Loucy (cell line): ENCODE data around the gene MYH9.
"Not testable (repeated sequence)": the region's sequence is repeated elsewhere in the genome, so short reads cannot be mapped to it uniquely, and the experiment has no call there.

ENCODE experiments used
- H2AFZ ChIP-seq: fragments of 200-600 bp; sonication (generic); 2 replicates; pipeline ENCODE4 v1.6.0; 2016; ENCODE audit warnings: antibody characterized with exemption, mild to moderate bottlenecking, low read length, moderate library complexity
- H3F3A ChIP-seq: fragments of 200-600 bp; 2 replicates; pipeline ENCODE4 v1.6.0; 2016; ENCODE audit warnings: antibody characterized with exemption, low read depth, mild to moderate bottlenecking
- H3K27me3 ChIP-seq: fragments of 200-600 bp; sonication (generic); 2 replicates; pipeline ENCODE4 v1.6.1; 2014; ENCODE audit warnings: low read length, mild to moderate bottlenecking; ENCODE audit not compliant: insufficient read depth, poor library complexity, severe bottlenecking
- H3K36me3 ChIP-seq: fragments of 200-600 bp; sonication (generic); 2 replicates; pipeline ENCODE4 v1.6.1; 2016; ENCODE audit warnings: low read length; ENCODE audit not compliant: insufficient read depth
- H3K4me1 ChIP-seq: fragments of 200-600 bp; sonication (generic); 2 replicates; pipeline ENCODE4 v1.5.1; 2014; ENCODE audit warnings: low read length, mild to moderate bottlenecking; ENCODE audit not compliant: insufficient read depth, poor library complexity, severe bottlenecking
- H3K4me2 ChIP-seq: fragments of 200-600 bp; sonication (generic); 2 replicates; pipeline ENCODE4 v1.6.0; 2014; ENCODE audit warnings: antibody characterized with exemption, low read length, low read depth, mild to moderate bottlenecking; ENCODE audit not compliant: poor library complexity, severe bottlenecking
- H3K4me3 ChIP-seq: fragments of 200-600 bp; sonication (generic); 2 replicates; pipeline ENCODE4 v1.5.1; 2014; ENCODE audit warnings: low read length, mild to moderate bottlenecking, mixed read lengths; ENCODE audit not compliant: poor library complexity, severe bottlenecking
- H3K79me2 ChIP-seq: fragments of 200-600 bp; sonication (generic); 2 replicates; pipeline ENCODE4 v1.6.1; 2014; ENCODE audit warnings: low read length; ENCODE audit not compliant: insufficient read depth
- H3K9ac ChIP-seq: fragments of 200-600 bp; sonication (generic); 2 replicates; pipeline ENCODE4 v1.6.0; 2014; ENCODE audit warnings: mild to moderate bottlenecking, low read depth, low read length, moderate library complexity; ENCODE audit not compliant: poor library complexity, severe bottlenecking
- H3K9me2 ChIP-seq: fragments of 200-600 bp; sonication (generic); replicated peaks from 2 replicates; pipeline ENCODE4 v1.6.1; 2016; ENCODE audit warnings: low read depth, low read length, mixed read lengths
- H3K9me3 ChIP-seq: fragments of 200-600 bp; sonication (generic); 2 replicates; pipeline ENCODE4 v1.6.1; 2014; ENCODE audit warnings: mild to moderate bottlenecking, antibody characterized with exemption, low read length, low read depth; ENCODE audit not compliant: insufficient read depth
- H4K20me1 ChIP-seq: fragments of 200-600 bp; sonication (generic); 2 replicates; pipeline ENCODE4 v1.6.0; 2014; ENCODE audit warnings: antibody characterized with exemption, low read length, mild to moderate bottlenecking; ENCODE audit not compliant: insufficient read depth, poor library complexity, severe bottlenecking
- EZH2phosphoT487 ChIP-seq: fragments of 200-600 bp; IDR thresholded peaks from 2 replicates; pipeline ENCODE4 v1.6.1; 2018; ENCODE audit warnings: antibody characterized with exemption, mild to moderate bottlenecking, moderate library complexity, borderline replicate concordance
- TF ChIP-seq, protein P1 (sequence below): fragments of 200-600 bp; sonication (generic); conservative IDR thresholded peaks from 2 replicates; pipeline ENCODE4 v1.5.1; 2014; ENCODE audit warnings: mild to moderate bottlenecking, antibody characterized with exemption, low read length

Gene MYH9

DNA sequence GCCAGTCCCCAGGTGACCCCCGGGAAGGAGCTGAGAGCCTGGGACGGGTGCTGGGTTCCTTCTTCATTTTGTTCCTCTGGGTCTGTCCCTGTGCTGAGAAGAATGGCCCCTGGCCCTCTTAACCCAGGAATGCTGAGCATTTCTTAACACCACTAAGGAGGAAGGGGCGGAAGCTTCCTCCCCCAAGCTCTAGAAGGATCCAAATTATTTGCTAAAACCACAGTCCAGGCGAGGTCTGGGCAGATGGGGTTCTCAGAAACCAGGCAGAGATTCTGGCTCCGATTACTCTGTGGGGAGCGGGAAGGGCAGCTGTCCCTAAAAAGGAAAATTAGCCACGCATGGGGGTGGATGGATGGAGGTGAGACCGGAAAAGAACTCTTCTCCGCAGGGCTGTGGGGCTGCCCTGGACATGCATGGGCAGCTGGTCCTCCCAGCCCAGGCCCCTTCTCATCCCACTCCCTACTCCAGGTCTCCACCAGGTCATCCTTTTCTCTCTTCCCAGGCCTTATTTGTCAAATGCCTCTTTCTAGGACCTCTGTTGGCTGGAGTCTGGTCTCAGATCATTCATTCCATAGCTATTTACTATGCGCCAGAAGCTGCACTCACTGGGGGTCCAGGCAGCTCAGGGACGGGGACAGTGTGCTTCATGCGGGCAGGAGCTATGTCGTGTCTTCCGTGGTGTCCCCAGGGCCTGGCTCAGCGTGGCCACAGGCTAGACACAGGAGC, 45.0 kb upstream of the MYH9 start:
- Histone ChIP-seq H3K9ac (no peak overlapping the region), H2AFZ (no peak overlapping the region), H3K79me2 (no peaks in the 10 kb centered on the region), H3K4me1 (peaks cover 20% of the 10 kb centered on the region), H3K27me3 (no peaks in the 10 kb centered on the region), H3K4me2 (no peak overlapping the region), H3K9me3 (no peaks in the 10 kb centered on the region), H4K20me1 (no peaks in the 10 kb centered on the region), H3K4me3 (no peak overlapping the region), H3K9me2 (no peaks in the 10 kb centered on the region), H3K36me3 (no peaks in the 10 kb centered on the region), H3F3A (no peaks in the 10 kb centered on the region)
- TF ChIP-seq, protein P1, sequence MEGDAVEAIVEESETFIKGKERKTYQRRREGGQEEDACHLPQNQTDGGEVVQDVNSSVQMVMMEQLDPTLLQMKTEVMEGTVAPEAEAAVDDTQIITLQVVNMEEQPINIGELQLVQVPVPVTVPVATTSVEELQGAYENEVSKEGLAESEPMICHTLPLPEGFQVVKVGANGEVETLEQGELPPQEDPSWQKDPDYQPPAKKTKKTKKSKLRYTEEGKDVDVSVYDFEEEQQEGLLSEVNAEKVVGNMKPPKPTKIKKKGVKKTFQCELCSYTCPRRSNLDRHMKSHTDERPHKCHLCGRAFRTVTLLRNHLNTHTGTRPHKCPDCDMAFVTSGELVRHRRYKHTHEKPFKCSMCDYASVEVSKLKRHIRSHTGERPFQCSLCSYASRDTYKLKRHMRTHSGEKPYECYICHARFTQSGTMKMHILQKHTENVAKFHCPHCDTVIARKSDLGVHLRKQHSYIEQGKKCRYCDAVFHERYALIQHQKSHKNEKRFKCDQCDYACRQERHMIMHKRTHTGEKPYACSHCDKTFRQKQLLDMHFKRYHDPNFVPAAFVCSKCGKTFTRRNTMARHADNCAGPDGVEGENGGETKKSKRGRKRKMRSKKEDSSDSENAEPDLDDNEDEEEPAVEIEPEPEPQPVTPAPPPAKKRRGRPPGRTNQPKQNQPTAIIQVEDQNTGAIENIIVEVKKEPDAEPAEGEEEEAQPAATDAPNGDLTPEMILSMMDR, result no peak
- TF ChIP-seq EZH2phosphoT487, result no peak

DNA sequence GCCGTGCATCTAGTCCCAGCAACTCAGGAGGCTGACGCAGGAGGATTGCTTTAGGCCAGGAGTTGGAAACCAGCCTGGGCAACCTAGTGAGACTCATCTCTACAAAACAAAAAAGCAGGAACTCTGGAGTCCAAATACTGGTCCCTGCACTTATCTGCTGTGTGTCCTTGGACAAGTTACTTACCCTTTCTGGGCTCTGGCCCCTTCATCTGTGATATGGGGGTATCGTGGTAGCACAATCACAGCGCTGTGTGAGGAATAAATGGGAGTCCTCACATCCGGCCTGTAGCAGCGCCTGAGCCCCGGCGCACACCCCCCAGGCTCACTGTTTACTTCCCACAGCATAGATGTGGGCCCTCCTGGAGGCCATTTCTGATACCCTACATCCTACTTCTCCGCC, 44.2 kb upstream of the MYH9 start:
- no peaks in the 10 kb centered on the region for H3K36me3 ChIP-seq
- no peaks in the 10 kb centered on the region for H3F3A ChIP-seq
- H3K4me1 ChIP-seq, result peaks cover 20% of the 10 kb centered on the region
- no peaks in the 10 kb centered on the region for H3K79me2 ChIP-seq
- no peaks in the 10 kb centered on the region for H3K9me2 ChIP-seq
- no peak overlapping the region for H3K9ac ChIP-seq
- H4K20me1 ChIP-seq, result no peaks in the 10 kb centered on the region
- H3K27me3 ChIP-seq, result no peaks in the 10 kb centered on the region
- no peak overlapping the region for H2AFZ ChIP-seq
- TF ChIP-seq, protein P1, result no peak
- TF ChIP-seq EZH2phosphoT487, result no peak
- no peak overlapping the region for H3K4me3 ChIP-seq
- no peaks in the 10 kb centered on the region for H3K9me3 ChIP-seq
- no peak overlapping the region for H3K4me2 ChIP-seq

DNA sequence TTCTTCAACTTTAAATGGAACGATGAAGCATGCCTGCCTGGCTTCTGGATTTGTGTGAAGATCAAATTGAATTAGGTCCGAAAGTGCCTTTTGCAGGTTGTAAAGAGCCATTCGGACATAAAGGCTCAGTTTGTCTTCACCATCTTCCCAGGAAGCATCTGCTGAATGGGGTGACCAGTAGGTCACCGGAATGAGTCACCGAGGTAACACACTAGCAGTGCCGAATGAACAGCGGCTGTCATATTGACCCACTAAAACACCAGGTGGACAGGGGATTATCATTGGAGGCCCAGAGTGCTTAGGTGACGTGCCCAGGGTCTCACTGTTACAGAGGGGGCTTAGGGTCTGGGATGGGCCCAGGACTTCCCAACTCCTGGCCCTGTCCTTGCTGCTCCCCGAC, 43.1 kb upstream of the MYH9 start:
- H3K9ac ChIP-seq, result no peak overlapping the region
- no peak overlapping the region for H2AFZ ChIP-seq
- no peaks in the 10 kb centered on the region for H3K36me3 ChIP-seq
- H3K9me3 ChIP-seq, result no peaks in the 10 kb centered on the region
- H3K4me3 ChIP-seq, result no peak overlapping the region
- no peaks in the 10 kb centered on the region for H3K79me2 ChIP-seq
- no peaks in the 10 kb centered on the region for H3F3A ChIP-seq
- H3K4me1 ChIP-seq, result peaks cover 26% of the 10 kb centered on the region
- H3K4me2 ChIP-seq, result no peak overlapping the region
- H4K20me1 ChIP-seq, result no peaks in the 10 kb centered on the region
- no peaks in the 10 kb centered on the region for H3K9me2 ChIP-seq
- H3K27me3 ChIP-seq, result no peaks in the 10 kb centered on the region
- no peak for TF ChIP-seq EZH2phosphoT487
- TF ChIP-seq, protein P1, result no peak

DNA sequence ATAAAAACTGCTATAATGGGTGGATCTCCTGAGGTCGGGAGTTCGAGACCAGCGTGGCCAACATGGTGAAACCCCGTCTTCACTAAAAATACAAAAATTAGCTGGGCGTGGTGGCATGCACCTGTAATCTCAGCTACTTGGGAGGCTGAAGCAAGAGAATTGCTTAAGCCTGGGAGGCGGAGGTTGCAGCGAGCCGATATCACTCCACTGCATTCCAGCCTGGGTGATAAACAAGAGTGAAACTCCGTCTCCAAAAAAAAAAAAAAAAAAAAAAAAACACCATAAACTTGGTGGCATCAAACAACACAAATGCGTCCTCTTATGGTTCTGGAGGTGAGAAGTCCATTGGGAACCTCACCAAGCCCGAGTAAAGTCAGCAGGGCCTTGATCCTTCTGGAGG, 40.2 kb upstream of the MYH9 start:
- not testable (repeated sequence) for H3K9me3 ChIP-seq, H3K9me2 ChIP-seq, H3K27me3 ChIP-seq, H3F3A ChIP-seq, H3K79me2 ChIP-seq, H3K4me2 ChIP-seq, H3K9ac ChIP-seq, H2AFZ ChIP-seq, H3K4me3 ChIP-seq, H3K36me3 ChIP-seq, H4K20me1 ChIP-seq
- peaks cover 32% of the 10 kb centered on the region for H3K4me1 ChIP-seq
